ENCODE results near the gene ADAMTS18.
"Not testable (repeated sequence)": the region's sequence is repeated elsewhere in the genome, so short reads cannot be mapped to it uniquely, and the experiment has no call there.

Gene ADAMTS18

GRCh38 chr16:77246150-77246549 is 188.7 kb downstream of the ADAMTS18 start:
- Histone ChIP-seq H3K27ac (ENCODE audit: low read depth, low read length) (no peak overlapping the region), H3K9ac (ENCODE audit: low read depth, low read length) (no peak overlapping the region), H3K27me3 (ENCODE audit: insufficient read depth, low read length) (no peaks in the 10 kb centered on the region), H3K36me3 (ENCODE audit: insufficient read depth, low read length) (no peaks in the 10 kb centered on the region), H3K4me3 (ENCODE audit: low read length) (no peak overlapping the region), H3K4me1 (ENCODE audit: insufficient read depth, low read length) (no peaks in the 10 kb centered on the region), H3K9me3 (ENCODE audit: insufficient read depth, low read depth, low read length) (no peaks in the 10 kb centered on the region)
- 95% methylated on average over 2 of the region's 2 CpGs for WGBS

- peaks cover 19% of the 10 kb centered on the region for H3K4me1 ChIP-seq (ENCODE audit: insufficient read depth, low read length)
- not testable (repeated sequence) for H3K27ac ChIP-seq (ENCODE audit: low read depth, low read length); H3K27me3 ChIP-seq (ENCODE audit: insufficient read depth, low read length); H3K36me3 ChIP-seq (ENCODE audit: insufficient read depth, low read length); H3K9me3 ChIP-seq (ENCODE audit: insufficient read depth, low read depth, low read length); H3K9ac ChIP-seq (ENCODE audit: low read depth, low read length); H3K4me3 ChIP-seq (ENCODE audit: low read length)
- 96% methylated on average over 5 of the region's 5 CpGs for whole genome bisulfite sequencing
These were observed 192.4 kb downstream of the ADAMTS18 start for GRCh38 chr16:77242471-77242870.

GRCh38 chr16:77238593-77238992 is 196.2 kb downstream of the ADAMTS18 start:
- Histone ChIP-seq H3K4me3 (ENCODE audit: low read length) (no peak overlapping the region), H3K9me3 (ENCODE audit: insufficient read depth, low read depth, low read length) (no peaks in the 10 kb centered on the region), H3K9ac (ENCODE audit: low read depth, low read length) (no peak overlapping the region), H3K27ac (ENCODE audit: low read depth, low read length) (no peak overlapping the region), H3K4me1 (ENCODE audit: insufficient read depth, low read length) (peaks cover 25% of the 10 kb centered on the region), H3K27me3 (ENCODE audit: insufficient read depth, low read length) (peaks cover 5% of the 10 kb centered on the region; the same call in 1 of the 2 replicates), H3K36me3 (ENCODE audit: insufficient read depth, low read length) (no peaks in the 10 kb centered on the region)
- WGBS, result 92% methylated on average over 5 of the region's 5 CpGs

GRCh38 chr16:77236063-77236511 is 198.7 kb downstream of the ADAMTS18 start:
- H3K27me3 ChIP-seq (ENCODE audit: insufficient read depth, low read length), result peaks cover 5% of the 10 kb centered on the region; the same call in 1 of the 2 replicates
- H3K4me3 ChIP-seq (ENCODE audit: low read length), result no peak overlapping the region
- no peaks in the 10 kb centered on the region for H3K9me3 ChIP-seq (ENCODE audit: insufficient read depth, low read depth, low read length)
- no peak overlapping the region for H3K9ac ChIP-seq (ENCODE audit: low read depth, low read length)
- WGBS, result 5% methylated on average over 21 of the region's 21 CpGs
- no peaks in the 10 kb centered on the region for H3K36me3 ChIP-seq (ENCODE audit: insufficient read depth, low read length)
- peaks cover 25% of the 10 kb centered on the region for H3K4me1 ChIP-seq (ENCODE audit: insufficient read depth, low read length)
- no peak overlapping the region for H3K27ac ChIP-seq (ENCODE audit: low read depth, low read length)

- Histone ChIP-seq H3K4me3 (ENCODE audit: low read length) (no peak overlapping the region), H3K4me1 (ENCODE audit: insufficient read depth, low read length) (peaks cover 25% of the 10 kb centered on the region), H3K27ac (ENCODE audit: low read depth, low read length) (no peak overlapping the region), H3K27me3 (ENCODE audit: insufficient read depth, low read length) (peaks cover 5% of the 10 kb centered on the region; the same call in 1 of the 2 replicates), H3K9me3 (ENCODE audit: insufficient read depth, low read depth, low read length) (no peaks in the 10 kb centered on the region), H3K9ac (ENCODE audit: low read depth, low read length) (no peak overlapping the region), H3K36me3 (ENCODE audit: insufficient read depth, low read length) (no peaks in the 10 kb centered on the region)
- 60% methylated on average over 9 of the region's 11 CpGs for WGBS
These were observed 200.2 kb downstream of the ADAMTS18 start for GRCh38 chr16:77234611-77235010.

GRCh38 chr16:77233799-77234519 is 200.9 kb downstream of the ADAMTS18 start:
- Histone ChIP-seq H3K27ac (ENCODE audit: low read depth, low read length) (no peak overlapping the region), H3K9me3 (ENCODE audit: insufficient read depth, low read depth, low read length) (no peaks in the 10 kb centered on the region)
- 87% methylated on average over 9 of the region's 9 CpGs for WGBS

More at GRCh38 chr16:77233799-77234519, 200.9 kb downstream of the ADAMTS18 start:
- Histone ChIP-seq H3K36me3 (ENCODE audit: insufficient read depth, low read length) (no peaks in the 10 kb centered on the region), H3K27me3 (ENCODE audit: insufficient read depth, low read length) (peaks cover 5% of the 10 kb centered on the region; the same call in 1 of the 2 replicates), H3K9ac (ENCODE audit: low read depth, low read length) (no peak overlapping the region), H3K4me3 (ENCODE audit: low read length) (no peak overlapping the region), H3K4me1 (ENCODE audit: insufficient read depth, low read length) (peaks cover 19% of the 10 kb centered on the region)
